SU-DHL-6 (cell line): ENCODE measurements around the gene RTN4.

Experiments
- EZH2phosphoT487 ChIP-seq: fragments of 200-600 bp; sonication (generic), shearing (Covaris generic); conservative IDR thresholded peaks from 2 replicates; pipeline ENCODE4 v1.6.1; 2018; ENCODE audit warnings: mild to moderate bottlenecking, antibody characterized with exemption, low read length, moderate library complexity, mixed read lengths
- TF ChIP-seq, protein P1 (sequence below): fragments of 200-600 bp; sonication (generic); IDR thresholded peaks from one replicate; pipeline ENCODE4 v1.5.1; 2017; ENCODE audit warnings: antibody characterized with exemption, mild to moderate bottlenecking, low read length, moderate library complexity; ENCODE audit not compliant: insufficient read depth, poor library complexity, severe bottlenecking

DNA sequence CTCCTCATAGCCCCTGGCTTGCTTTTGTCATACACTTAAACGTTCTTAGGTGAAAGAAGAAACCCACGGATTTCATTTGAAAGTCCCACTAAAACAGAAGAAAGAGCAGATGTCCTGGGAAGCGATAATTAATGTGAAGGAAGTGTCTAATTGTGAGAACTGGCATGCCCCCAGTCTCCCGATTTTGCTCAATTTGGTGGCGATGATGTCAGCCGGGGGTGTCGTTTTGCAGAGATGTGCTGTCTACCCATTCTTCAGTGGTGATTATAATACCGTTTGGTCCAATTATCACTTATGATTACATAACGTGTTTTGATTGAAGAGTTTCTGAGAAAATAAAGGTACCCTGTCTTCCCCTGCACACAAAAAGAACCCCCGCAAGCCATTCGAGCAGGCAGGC, 103.1 kb downstream of the RTN4 start:
- TF ChIP-seq, protein P1, sequence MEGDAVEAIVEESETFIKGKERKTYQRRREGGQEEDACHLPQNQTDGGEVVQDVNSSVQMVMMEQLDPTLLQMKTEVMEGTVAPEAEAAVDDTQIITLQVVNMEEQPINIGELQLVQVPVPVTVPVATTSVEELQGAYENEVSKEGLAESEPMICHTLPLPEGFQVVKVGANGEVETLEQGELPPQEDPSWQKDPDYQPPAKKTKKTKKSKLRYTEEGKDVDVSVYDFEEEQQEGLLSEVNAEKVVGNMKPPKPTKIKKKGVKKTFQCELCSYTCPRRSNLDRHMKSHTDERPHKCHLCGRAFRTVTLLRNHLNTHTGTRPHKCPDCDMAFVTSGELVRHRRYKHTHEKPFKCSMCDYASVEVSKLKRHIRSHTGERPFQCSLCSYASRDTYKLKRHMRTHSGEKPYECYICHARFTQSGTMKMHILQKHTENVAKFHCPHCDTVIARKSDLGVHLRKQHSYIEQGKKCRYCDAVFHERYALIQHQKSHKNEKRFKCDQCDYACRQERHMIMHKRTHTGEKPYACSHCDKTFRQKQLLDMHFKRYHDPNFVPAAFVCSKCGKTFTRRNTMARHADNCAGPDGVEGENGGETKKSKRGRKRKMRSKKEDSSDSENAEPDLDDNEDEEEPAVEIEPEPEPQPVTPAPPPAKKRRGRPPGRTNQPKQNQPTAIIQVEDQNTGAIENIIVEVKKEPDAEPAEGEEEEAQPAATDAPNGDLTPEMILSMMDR = no peak
- TF ChIP-seq EZH2phosphoT487 = no peak
